Measurements from ENCODE around the gene CASKIN1.

- TF ChIP-seq CTCF (IDR thresholded peaks at IDR 0.05; ENCODE audit: insufficient read depth, low read length, poor library complexity, severe bottlenecking), result no peak
- TF ChIP-seq EZH2phosphoT487 (conservative IDR thresholded peaks at IDR 0.05; ENCODE audit: low read length), result no peak
Observed at GRCh38 chr16:2205104-2205966, 8.9 kb upstream of the CASKIN1 start, which contains the start of gene MLST8.
